Measurements from ENCODE around the gene PRR19.

GRCh38 chr19:42333018-42333417 is 31.1 kb downstream of the PRR19 start:
- TF ChIP-seq, protein P1, sequence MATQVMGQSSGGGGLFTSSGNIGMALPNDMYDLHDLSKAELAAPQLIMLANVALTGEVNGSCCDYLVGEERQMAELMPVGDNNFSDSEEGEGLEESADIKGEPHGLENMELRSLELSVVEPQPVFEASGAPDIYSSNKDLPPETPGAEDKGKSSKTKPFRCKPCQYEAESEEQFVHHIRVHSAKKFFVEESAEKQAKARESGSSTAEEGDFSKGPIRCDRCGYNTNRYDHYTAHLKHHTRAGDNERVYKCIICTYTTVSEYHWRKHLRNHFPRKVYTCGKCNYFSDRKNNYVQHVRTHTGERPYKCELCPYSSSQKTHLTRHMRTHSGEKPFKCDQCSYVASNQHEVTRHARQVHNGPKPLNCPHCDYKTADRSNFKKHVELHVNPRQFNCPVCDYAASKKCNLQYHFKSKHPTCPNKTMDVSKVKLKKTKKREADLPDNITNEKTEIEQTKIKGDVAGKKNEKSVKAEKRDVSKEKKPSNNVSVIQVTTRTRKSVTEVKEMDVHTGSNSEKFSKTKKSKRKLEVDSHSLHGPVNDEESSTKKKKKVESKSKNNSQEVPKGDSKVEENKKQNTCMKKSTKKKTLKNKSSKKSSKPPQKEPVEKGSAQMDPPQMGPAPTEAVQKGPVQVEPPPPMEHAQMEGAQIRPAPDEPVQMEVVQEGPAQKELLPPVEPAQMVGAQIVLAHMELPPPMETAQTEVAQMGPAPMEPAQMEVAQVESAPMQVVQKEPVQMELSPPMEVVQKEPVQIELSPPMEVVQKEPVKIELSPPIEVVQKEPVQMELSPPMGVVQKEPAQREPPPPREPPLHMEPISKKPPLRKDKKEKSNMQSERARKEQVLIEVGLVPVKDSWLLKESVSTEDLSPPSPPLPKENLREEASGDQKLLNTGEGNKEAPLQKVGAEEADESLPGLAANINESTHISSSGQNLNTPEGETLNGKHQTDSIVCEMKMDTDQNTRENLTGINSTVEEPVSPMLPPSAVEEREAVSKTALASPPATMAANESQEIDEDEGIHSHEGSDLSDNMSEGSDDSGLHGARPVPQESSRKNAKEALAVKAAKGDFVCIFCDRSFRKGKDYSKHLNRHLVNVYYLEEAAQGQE (IDR thresholded peaks at IDR 0.05; ENCODE audit: low read depth) = no peak
- no peak for TF ChIP-seq EP300 (IDR thresholded peaks at IDR 0.05; ENCODE audit: borderline replicate concordance)
- TF ChIP-seq CEBPB (IDR thresholded peaks at IDR 0.05) = no peak
- no peak for TF ChIP-seq CREB1 (IDR thresholded peaks at IDR 0.05; ENCODE audit: low read depth)
- no peak for TF ChIP-seq EGR1 (IDR thresholded peaks at IDR 0.05)
- no peak for TF ChIP-seq YY1 (IDR thresholded peaks at IDR 0.05; ENCODE audit: low read depth)
